Mesenteric fat pad (tissue), 1 donor: ENCODE measurements around the gene LAMA5. TPM values are rescaled to one million over a fixed set of nuclear protein-coding genes. Genes with fewer than 3 reads are reported as not detected.

Experiments used
- DNase-seq: peaks from one replicate; pipeline ENCODE4 v3.0.0-alpha.2; 2020; ENCODE audit warnings: low spot score
- total RNA-seq: library from RNA; stranded (reverse); fragmentation: NEBNext Ultra II Directional; extraction: Animal tissue kit (Norgen Biotek cat#: 25700); gene quantifications from one replicate; pipeline ENCODE4 v1.2.1, GENCODE V29; 2021
- donor health status: DM: yes; HTN: yes; CAD: no.

Gene LAMA5
- total RNA-seq, 1 donor from 2014 or later, result 126 TPM

GRCh38 chr20:62372042-62372993 is 5.2 kb upstream of the LAMA5 start:
- no peak for DNase-seq

- DNase-seq, result no peak
Observed at GRCh38 chr20:62371588-62372041, 4.5 kb upstream of the LAMA5 start.

- DNase-seq, result no peak
Observed at GRCh38 chr20:62370807-62371587, 3.9 kb upstream of the LAMA5 start.

- no peak for DNase-seq
Observed at GRCh38 chr20:62370115-62370806, 3.1 kb upstream of the LAMA5 start.

GRCh38 chr20:62369815-62370114 is 2.7 kb upstream of the LAMA5 start:
- no peak for DNase-seq

GRCh38 chr20:62368976-62369814 is 2.1 kb upstream of the LAMA5 start:
- no peak for DNase-seq

GRCh38 chr20:62368392-62368975 is 1.4 kb upstream of the LAMA5 start:
- no peak for DNase-seq

GRCh38 chr20:62367633-62368391 is 700 bp upstream of the LAMA5 start:
- DNase-seq, result no peak

- DNase-seq, result no peak
Observed at GRCh38 chr20:62366370-62367135, 559 bp downstream of the LAMA5 start.

GRCh38 chr20:62365814-62366369 is 1.2 kb downstream of the LAMA5 start:
- DNase-seq, result no peak

GRCh38 chr20:62364911-62365736 is 2.0 kb downstream of the LAMA5 start:
- no peak for DNase-seq

- no peak for DNase-seq
Observed at GRCh38 chr20:62363920-62364851, 2.9 kb downstream of the LAMA5 start.

GRCh38 chr20:62362991-62363919 is 3.9 kb downstream of the LAMA5 start:
- no peak for DNase-seq

GRCh38 chr20:62362590-62362940 is 4.5 kb downstream of the LAMA5 start:
- DNase-seq, result no peak

- no peak for DNase-seq
Observed at GRCh38 chr20:62361799-62362589, 5.1 kb downstream of the LAMA5 start.
